Cortex of kidney (tissue), 1 donor: ENCODE data around the gene COL18A1.
"Not testable (repeated sequence)": the region's sequence is repeated elsewhere in the genome, so short reads cannot be mapped to it uniquely, and the experiment has no call there.

Experiments
- DNase-seq: peaks from one replicate; lab custom pipeline; 2025; lab: John Stamatoyannopoulos, UW

Gene COL18A1

DNA sequence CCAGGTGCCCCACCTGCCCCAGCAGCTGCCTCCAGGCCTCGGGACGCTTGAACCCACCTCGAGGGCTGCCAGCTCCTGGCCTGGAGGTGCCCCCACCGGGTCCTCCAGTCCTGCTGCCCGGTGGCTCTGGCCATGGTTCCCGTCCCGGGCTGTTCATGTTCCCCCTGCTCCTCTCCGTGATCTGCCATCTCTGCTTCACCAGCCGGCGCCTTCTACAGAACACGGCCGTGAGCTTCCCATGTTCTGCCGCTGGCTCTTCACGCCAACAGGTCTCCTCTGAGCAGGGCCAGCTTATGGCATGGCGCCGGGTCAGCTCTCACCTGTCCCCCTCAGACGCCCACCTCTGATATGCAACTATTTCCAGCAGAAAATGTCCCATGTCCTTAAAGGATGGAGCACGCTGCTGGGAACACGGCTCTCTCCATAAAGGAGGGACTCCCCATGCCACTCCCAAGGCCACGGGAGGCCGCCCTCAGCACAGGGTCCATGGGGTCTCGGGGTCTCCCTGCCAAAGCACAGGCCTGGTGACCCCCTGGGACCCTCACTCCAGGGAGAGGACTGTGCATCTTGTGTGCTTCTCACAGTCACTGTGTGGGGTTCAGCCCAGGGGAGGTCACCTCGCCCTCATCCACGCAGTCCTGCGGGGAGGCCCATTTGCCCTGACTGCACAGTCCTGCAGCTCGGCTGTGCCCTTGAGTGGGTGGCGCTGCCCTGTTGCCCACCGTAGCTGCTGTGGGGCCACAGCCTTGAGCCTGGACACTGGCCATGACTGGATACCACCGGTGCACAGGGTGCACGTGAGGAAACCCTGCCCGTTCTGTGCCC, 36.7 kb downstream of the COL18A1 start:
- DNase-seq = no peak

DNA sequence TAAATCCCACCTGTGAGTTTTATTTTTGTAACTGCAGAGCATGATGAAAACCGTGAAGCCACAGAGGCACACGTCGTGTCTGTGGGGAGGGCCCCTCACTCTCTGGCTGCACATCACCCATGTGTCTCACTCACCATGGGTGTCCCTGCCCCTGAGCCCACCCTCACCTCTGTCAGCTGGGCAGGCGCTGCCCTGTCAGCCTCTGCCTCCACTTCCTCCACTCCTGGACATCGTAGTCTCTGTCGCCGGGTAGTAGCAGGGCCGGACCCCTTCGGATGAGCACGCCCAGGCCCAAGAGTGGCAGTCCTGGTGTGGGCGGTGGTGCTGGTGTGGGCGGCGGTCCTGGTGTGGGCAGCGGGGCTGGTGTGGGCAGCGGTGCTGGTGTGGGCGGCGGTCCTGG, 37.3 kb downstream of the COL18A1 start:
- no peak for DNase-seq

DNA sequence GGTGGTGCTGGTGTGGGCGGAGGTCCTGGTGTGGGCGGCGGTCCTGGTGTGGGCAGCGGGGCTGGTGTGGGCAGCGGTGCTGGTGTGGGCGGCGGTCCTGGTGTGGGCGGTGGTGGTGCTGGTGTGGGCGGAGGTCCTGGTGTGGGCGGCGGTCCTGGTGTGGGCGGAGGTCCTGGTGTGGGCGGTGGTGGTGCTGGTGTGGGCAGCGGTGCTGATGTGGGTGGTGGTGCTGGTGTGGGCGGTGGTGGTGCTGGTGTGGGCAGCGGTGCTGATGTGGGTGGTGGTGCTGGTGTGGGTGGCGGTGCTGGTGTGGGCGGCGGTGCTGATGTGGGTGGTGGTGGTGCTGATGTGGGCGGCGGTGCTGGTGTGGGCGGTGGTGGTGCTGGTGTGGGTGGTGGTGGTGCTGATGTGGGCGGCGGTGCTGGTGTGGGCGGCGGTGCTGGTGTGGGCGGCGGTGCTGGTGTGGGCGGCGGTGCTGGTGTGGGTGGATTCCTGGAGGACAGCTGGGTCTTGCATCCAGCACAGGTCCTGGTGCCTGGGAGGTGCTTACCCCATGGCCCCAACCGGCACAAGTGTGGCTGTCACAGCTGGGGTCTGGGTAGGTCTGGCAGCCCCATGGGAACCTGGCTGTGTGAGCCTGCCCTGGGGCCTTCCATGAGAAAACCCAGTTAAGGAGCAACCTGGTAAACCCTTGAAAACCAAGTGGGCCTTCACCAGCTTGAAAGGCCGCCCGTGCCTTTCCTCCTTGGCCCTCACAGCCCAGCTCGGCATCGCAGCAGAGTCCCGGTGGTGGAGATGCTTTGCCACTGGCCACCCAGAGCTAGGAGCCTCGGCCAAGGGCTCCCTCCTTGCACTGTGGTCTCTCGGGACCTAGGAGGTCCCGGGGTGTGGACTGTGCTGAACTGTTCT, 38.0 kb downstream of the COL18A1 start:
- not testable (repeated sequence) for DNase-seq

DNA sequence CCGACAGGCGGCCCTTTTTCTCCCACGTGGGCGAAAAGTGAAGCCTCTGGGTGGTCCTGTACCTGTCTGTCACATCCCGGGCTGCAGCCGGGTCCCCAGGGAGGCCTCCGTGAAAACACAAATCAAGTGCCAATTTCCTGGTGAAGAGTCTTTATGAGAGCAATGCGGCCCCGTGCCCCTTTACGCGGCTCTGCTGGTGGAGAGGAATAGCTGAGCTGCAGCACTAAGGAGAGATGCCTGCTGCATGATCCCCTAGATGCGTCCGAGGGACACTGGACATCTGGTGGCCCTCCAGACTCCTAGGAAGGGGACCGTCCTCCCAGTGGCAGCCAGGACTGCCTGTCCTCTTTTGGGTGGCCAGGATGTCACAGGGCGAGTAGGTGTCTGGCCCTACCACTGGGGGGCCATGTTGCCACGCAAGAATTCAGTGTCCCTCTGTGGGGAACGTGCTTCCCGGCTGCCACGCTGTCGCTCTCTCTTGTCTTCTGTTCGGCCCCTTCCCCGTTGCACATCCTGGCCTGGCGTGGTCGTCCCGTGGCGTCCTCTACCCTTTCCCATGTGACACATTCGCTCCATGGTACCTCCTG, 38.7 kb downstream of the COL18A1 start:
- no peak for DNase-seq

DNA sequence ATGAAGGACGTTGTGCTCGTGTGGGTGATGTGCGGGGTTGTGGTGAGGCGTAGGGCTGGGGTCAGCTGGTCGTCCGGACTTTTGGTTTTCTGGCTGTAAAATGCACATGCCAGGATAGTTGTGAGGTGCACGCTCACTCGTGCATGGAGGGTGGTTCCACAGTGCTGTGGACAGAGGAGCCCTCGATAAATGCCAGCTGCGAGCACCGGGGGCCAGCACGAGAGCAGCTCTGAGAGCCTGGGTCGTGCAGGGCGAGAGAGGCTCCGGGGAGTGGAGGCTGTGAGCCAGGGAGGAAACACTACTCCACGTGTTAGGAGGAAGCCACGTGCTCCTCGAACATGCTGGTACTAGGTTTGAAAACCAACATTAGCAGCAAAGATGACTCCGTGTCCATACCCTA, 39.4 kb downstream of the COL18A1 start:
- no peak for DNase-seq

DNA sequence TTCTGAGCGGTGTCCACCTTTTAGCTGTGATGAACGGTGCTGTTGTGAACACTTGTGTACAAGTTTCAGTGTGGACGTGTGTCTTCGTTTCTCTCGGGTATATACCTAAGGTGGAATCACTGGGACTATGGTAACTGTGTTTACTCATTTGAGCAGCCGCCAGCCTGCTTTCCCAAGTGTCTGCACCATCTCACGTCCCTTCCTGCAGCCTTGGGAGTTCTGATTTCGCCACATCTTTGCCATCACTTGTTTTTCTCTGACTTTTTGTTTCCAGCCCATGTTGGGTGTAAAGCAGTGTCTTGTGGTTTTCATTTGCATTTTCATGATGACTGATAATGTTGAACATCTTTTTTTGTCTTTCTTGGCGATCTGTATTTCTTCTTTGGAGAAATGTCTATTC, 40.4 kb downstream of the COL18A1 start:
- no peak for DNase-seq

DNA sequence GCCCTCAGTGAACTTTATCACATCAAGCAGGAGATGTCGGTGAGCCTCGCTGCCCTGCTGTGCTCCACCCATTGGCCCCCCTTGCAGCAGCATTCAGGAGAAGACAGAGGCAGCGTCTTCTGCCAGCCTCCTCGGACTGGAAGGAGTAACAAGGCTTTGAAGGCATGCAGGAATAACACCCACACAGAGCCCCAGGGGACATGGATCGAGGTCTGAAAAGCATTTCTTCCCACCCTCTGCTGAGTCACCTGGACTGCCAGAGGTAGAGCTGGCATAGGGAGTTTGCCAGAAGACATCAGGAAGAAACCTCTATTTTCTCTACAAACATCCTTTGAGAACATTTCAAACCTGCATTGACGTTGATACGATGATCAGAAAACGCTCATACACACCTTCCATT, 42.9 kb downstream of the COL18A1 start:
- no peak for DNase-seq

DNA sequence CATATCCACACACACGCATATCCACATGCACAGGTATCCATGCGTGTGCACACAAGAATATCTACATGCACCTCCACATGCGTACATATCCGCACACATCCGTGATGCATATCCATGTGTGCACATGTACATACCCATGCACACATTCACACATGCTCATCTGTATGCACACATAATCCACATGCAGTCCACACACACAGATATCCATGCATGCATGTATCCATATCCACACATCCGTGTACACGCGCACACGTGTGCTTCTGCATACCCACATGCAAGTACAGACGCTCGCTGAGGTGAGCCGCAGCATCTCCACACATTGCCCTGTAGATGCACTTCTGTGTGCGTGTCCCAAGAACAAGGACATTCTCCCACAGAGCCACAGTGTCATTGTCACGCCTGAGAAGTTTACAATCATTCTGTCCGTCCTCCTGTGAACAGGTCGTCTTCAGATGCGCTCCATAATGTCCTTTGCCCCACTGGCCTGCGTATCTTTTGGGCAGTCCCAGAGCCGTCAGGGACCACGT, 43.4 kb downstream of the COL18A1 start:
- no peak for DNase-seq

DNA sequence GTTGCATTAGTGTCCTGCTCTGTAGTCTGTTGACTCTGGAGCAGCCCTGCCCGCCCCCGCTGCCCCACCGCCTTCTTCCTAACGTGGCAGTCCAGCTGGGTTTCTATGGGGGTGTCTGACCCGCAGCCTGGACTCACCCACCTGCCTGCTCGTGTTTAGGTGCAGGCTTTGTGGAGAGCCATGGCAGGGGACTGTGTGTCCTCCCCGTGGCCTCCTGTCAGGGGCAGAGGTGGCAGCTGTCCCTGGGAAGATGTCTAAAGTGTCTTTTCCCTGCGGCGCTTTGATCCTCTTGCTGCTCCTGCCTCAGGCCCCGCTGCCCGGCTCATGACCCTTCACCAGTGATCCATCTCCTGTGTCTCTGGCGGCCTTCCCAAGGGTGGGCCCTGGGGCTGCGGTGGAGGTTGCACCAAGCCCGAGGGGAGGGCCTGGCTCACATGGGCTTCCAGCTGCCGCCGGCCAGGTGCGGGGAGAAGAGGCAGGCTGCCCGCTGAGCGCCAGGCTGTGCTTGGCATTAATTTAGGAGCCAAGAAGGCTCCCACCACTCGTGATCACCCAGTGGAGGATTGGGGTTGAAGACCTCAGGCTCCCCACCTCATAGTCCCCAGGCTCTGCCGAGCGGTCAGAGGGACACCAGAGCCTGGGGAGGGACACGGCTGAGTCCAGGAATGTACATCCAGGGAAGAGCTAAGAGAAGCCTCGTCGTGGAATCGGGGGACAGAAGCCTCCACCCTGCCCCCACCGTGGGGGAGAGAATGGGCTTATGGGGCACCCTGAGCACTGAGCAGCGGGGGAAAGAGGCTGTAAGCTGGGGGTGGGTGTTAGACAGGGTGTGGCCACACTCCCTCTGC, 44.1 kb downstream of the COL18A1 start:
- no peak for DNase-seq

DNA sequence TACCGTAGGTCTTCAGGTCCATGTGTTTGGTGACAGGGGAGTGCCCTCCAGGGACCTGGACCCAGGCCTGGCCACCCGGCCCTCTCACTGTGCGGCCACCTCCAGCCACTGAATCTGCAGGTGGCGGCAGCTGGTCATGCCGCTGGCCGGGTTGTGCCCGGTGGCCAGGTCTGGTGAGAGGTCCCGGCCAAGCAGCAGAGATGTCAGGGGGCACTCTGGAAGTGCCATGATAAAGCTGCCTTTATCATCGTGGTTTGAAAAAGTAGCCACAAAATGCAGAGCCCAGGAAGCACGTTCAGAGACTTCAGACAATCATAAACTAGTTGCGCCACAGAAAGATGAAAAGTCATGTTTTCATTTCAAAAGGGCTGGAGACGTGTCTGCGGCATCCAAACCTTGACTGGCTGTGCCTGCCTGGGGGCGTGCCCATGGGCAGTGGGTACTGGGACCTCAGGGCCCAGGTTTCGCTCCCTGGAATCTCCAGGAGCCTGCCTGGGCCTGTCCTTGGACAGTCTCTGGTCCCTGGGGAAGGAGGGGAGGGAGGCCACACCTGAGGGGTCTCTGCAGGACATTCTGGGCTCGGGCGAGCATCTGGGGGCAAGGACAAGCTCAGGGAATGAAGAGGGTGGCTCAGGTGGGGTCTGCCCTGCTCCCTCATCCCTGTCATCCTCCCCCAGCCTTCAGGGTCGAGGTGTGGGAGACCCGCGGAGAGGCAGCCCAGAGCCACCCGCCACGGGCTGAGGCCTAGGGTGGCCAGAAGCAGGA, 44.9 kb downstream of the COL18A1 start:
- DNase-seq = no peak

DNA sequence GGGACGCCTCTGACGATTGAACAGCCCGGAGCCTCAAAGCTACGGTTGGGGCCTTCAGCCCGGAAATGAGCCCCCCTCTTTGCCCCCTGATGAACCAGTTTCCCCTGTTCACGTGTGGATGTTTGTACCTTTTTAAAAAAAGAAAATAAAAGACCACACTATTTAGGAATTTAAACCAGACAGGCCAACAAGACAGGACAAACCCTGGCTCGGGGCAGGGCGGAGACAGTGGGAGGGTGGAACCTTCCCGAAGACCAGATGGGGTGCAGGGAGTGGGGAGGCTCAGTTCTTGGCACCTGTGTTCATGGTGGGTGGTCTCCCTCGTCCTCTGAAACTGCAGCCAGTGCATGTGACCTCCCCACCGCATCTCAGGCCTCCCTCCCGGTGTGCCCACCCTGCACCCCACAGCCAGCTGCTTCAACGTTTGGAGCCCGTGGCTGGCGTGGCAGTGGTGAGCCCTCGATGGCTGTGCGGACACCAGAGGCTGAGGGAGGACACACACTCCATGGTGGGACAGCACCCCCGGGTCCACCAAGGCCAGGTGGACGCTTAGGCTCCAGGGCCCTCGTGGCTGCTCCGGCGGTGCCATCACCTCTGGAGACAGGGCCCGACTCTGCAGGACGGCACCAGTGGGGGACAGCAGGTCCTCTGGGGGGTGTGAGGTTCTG, 45.6 kb downstream of the COL18A1 start:
- no peak for DNase-seq

DNA sequence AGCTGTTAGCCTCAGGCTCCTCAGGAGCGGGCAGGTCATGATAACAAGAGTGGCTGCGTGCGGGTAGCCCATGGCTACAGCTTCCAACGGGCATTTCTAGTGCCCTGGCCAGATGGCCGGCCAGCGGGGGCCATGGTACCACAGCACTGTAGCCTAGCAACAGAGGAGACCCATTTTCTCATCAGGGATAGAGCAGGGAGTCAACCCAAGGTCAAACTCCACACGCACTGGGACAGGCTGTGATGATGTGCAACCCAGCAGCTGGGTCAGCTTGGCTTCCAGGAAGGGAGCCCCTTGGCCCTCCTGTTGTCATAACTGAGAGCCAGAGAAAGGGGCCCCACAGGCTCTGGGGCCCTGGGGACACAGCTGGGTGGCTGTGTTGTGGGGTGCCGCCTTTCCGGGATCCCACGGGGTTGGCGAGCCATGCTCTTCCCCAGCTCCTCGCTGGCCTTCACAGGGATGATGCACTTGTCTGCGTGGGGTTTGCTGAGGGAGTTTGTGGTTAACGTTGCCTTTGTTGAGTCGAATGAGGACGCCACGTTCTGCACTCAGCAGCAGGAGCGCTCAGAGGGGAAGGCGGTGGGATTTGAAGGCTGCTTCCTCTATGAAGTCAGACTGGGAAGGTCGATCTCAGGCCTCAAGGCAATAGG, 46.3 kb downstream of the COL18A1 start:
- no peak for DNase-seq

DNA sequence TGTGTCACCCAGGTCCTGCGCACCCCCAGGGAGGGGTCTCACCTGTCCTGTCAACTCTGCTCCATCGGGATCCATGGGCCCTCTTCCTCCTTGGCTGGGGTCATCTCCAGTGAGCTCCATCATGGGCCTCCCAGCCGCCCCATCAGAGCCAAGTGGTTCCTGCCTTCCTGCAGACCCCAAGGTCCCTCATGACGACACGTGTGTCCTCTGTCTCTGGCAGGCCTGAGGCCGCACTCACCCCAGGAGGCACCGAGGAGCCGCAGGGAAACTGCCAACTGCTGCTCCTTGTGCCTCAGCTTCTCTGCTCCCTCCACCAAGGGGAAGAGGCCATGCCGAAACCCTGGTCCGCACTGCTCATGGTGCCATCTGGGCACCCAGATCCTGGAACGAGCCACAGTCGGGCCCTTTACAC, 46.8 kb downstream of the COL18A1 start:
- no peak for DNase-seq

DNA sequence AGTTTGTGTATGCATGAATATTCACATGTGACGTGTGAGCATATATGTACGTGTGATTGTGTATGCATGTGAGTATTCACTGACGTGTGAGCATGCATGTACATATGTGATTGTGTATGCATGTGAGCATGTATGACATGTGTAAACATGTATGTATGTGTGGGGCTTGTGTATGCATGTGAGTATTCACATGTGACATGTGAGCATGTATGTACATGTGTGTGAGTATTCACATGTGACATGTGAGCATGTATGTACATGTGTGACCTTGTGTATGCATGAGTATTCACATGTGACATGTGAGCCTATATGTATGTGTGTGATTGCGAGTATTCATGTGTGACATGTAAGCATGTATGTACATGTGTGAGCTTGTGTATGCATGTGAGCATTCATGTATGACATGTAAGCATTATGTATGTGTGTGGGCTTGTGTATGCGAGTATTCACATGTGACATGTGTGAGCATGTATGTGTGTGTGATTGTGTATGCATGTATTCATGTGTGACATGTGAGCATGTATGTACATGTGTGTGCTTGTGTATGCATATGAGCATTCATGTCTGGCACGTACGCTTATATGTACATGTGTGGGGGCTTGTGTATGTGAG, 47.8 kb downstream of the COL18A1 start:
- no peak for DNase-seq

DNA sequence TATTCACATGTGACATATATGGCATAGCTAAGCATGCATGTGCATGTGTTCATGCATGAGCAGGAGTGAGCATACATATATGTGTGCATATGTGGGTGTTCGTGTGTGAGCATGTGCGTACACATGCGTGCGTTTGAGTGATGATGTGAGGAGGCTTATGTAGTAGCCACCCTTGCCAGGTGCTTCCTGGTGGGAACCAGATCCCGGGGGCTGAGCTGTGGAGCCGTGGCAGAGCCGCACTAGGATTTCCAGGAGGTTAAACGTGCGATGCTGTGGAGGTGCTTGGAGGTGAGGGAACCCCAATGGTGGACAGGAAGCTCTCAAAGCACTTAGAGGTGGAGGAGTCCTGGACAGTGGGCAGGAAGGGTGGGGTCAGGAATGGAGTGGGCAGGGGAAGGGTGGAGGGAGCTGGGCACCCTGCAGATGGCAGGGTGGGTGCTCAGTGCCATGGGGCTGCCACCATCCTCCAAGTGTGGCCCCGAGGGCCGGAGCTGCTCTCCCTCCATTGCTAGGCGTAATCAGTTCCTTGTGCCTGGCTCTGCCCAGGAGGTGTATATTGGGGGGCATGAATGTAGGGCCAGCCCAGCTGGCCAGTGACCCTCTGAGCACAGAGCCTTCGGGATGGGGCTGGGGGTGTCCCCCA, 48.5 kb downstream of the COL18A1 start:
- DNase-seq = no peak

DNA sequence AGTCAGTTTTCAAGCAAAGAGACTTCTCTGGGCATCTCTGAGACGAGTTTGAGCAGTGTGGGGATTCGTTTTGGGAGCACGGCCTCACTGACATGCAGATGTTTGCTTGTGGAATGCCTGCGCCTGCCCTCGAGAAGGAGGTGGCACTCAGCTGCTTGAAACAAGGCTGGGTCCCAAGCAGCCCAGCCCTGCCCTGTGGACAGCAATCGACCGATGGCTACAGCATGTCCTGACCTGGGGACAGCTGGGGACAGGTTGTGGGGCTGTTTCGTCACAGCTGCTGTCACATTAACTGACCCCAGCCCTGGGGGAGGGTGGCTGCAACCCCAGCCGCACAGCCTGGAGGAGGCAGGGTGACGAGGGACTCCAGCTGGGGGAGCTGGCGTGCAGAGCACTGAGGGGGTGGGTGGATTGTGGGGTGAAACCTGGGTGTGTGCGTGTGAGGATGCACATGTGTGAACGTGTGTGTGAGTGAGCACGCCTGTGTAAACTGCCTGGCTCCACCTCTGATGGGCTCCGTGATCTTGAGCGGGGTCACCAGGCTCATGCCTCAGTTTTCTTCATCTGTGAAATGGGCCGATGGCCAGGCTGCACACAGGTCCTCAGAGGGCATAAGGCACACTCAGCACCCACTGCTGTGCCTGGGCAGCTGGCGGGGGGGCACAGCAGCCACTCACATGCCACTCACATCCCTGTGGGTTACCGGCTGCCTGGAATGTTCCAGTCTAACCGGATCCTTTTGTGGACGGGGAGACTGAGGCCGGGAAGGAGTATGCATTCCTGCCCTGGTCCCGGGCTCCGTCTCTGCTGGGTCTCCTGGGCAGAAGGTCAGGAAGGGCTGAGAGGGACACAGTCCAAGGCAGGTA, 49.3 kb downstream of the COL18A1 start:
- DNase-seq = no peak

DNA sequence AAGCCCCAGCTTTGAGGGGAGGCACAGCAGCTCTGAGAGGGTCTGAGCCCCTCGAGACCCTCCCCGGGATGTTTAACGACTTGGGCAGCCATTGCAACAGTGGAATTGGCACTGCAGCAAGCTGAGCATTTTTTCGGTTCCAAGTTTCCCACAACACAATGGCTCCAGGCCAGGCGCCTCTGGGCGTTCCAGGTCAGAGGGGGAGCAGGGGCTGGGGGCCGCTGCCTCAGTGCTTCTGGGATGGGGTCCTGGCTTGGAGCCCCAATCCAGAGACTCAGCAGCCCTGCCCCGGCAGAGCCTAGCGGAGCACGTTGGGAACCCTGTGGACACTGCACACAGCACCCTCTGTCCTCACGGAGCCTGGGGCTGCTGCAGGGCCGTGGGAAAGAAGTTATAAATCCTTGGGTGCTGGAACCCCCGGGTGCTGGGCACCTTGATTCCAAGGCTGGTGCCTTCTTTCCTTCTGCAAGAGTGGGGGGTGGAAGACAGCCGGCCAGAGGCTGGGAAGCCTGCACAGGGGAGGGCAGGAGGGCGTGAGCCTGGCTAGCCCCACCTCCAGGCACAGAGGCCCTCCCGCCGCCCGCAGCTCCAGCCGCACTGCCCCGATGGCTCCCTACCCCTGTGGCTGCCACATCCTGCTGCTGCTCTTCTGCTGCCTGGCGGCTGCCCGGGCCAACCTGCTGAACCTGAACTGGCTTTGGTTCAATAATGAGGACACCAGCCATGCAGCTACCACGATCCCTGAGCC, 50.1 kb downstream of the COL18A1 start:
- DNase-seq = no peak
